HL-60 (cell line): ENCODE data around the gene MOGAT3.
A peak's percentile ranks its signal among the peaks of the same experiment; 100 is the strongest.

ENCODE experiments used
- DNase-seq, 2 experiments: peaks; one replicate each; pipeline ENCODE4 v3.0.0-alpha.2; 2010 to 2020; ENCODE audit warnings: low read depth in 1 of 2, low spot score in 1 of 2
- H3K27ac ChIP-seq: fragments of 250-450 bp; sonication (Bioruptor Pico); replicated peaks from 2 replicates; pipeline ENCODE4 v1.5.1; 2020; ENCODE audit warnings: mild to moderate bottlenecking, moderate library complexity
- H3K27me3 ChIP-seq: fragments of 250-450 bp; sonication (Bioruptor Pico); 2 replicates; pipeline ENCODE4 v1.5.1; 2021; ENCODE audit warnings: mild to moderate bottlenecking, moderate library complexity; ENCODE audit not compliant: insufficient read depth, poor library complexity, severe bottlenecking
- H3K4me3 ChIP-seq: replicated peaks from 2 replicates; pipeline ENCODE4 v1.5.1; 2011; ENCODE audit warnings: mild to moderate bottlenecking, control low read depth, low read length; ENCODE audit not compliant: insufficient read depth
- CTCF ChIP-seq: IDR thresholded peaks from one replicate; pipeline ENCODE4 v1.5.1; 2011; ENCODE audit warnings: low read length, control low read depth, inconsistent platforms; ENCODE audit not compliant: insufficient read depth
- GABPA ChIP-seq: IDR thresholded peaks from 2 replicates; pipeline ENCODE4 v1.6.1; 2012; ENCODE audit warnings: low read depth
- POLR2AphosphoS5 ChIP-seq: IDR thresholded peaks from 2 replicates; pipeline ENCODE4 v1.6.1; 2012; ENCODE audit warnings: low read depth
- REST ChIP-seq: IDR thresholded peaks from 2 replicates; pipeline ENCODE4 v1.6.1; 2012; ENCODE audit warnings: low read depth; ENCODE audit not compliant: insufficient replicate concordance
- SPI1 ChIP-seq: IDR thresholded peaks from 2 replicates; pipeline ENCODE4 v1.6.1; 2012; ENCODE audit warnings: low read depth, mild to moderate bottlenecking, borderline replicate concordance

MOGAT3 gene

GRCh38 chr7:101186844-101187428 is 13.9 kb downstream of the MOGAT3 start:
- peaks cover 3% of the 10 kb centered on the region for H3K27me3 ChIP-seq
- H3K27ac ChIP-seq, result peak overlapping the region; percentile 4; the same call in 1 of the 2 replicates
- H3K4me3 ChIP-seq, result no peak overlapping the region
- peak; percentile 70 for TF ChIP-seq SPI1
- no peak for TF ChIP-seq CTCF
- no peak for TF ChIP-seq REST
- no peak for TF ChIP-seq POLR2AphosphoS5
- no peak for TF ChIP-seq GABPA
- DNase-seq, result peak; percentile 71 to 81

DNA sequence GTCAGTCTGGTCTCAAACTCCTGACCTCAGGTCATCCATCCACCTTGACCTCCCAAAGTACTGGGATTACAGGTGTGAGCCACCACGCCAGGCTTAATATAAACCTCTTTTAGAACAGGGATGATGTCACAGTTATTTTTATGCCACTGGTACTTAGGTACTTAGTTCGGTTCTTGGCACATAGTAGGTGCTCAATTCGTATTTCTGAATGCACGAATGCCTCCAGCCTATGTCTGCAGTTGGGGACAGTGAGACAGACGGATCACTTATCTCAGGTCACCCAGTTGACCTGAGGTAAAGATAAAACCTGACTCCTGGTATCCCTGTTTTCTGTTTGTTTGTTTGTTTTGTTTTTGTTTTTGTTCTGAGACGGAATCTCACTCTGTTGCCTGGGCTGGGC is 14.6 kb downstream of the MOGAT3 start:
- DNase-seq, result no peak
- Histone ChIP-seq H3K27ac (no peak overlapping the region), H3K4me3 (no peak overlapping the region), H3K27me3 (peaks cover 7% of the 10 kb centered on the region)
- TF ChIP-seq POLR2AphosphoS5 (no peak), REST (no peak), GABPA (no peak), CTCF (no peak), SPI1 (no peak)

GRCh38 chr7:101185258-101185839 is 15.5 kb downstream of the MOGAT3 start:
- H3K27ac ChIP-seq, result no peak overlapping the region
- H3K4me3 ChIP-seq, result no peak overlapping the region
- peaks cover 16% of the 10 kb centered on the region for H3K27me3 ChIP-seq
- TF ChIP-seq GABPA, result no peak
- no peak for TF ChIP-seq SPI1
- TF ChIP-seq POLR2AphosphoS5, result no peak
- TF ChIP-seq REST, result no peak
- TF ChIP-seq CTCF, result no peak
- DNase-seq, result no peak
